HG02642 (cell line): ENCODE data around the gene SSPN.
A peak's percentile ranks its signal among the peaks of the same experiment; 100 is the strongest.

ENCODE experiments used
- ATAC-seq: cut with Tn5 transposase; IDR thresholded peaks from one replicate; pipeline ENCODE4 v1.9.1; 2021; ENCODE audit warnings: mild to moderate bottlenecking; ENCODE audit not compliant: unreplicated experiment, poor library complexity

Gene SSPN

DNA sequence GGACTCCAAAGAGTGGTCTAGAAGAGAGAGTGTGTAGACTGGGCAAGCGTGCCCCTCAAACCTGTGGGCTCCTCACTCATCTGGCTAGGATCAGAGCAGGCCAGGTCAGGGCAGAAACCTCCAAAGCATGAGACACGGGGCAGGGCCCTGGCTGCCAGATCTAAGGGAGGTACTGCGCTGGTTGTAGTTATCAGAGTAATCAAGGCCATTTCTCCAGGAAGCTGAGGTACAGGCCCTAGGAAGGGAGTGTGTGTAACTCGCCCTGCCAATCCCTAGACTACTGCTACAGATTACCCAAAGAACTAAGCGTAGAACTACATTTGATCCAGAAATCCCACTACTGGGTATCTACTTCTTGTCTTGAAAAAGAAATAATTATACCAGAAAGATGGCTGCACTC is 84.5 kb downstream of the SSPN start:
- ATAC-seq, result no peak

GRCh38 chr12:26280869-26281268 is 85.5 kb downstream of the SSPN start:
- no peak for ATAC-seq

GRCh38 chr12:26281320-26281719 is 85.9 kb downstream of the SSPN start:
- ATAC-seq, result no peak

DNA sequence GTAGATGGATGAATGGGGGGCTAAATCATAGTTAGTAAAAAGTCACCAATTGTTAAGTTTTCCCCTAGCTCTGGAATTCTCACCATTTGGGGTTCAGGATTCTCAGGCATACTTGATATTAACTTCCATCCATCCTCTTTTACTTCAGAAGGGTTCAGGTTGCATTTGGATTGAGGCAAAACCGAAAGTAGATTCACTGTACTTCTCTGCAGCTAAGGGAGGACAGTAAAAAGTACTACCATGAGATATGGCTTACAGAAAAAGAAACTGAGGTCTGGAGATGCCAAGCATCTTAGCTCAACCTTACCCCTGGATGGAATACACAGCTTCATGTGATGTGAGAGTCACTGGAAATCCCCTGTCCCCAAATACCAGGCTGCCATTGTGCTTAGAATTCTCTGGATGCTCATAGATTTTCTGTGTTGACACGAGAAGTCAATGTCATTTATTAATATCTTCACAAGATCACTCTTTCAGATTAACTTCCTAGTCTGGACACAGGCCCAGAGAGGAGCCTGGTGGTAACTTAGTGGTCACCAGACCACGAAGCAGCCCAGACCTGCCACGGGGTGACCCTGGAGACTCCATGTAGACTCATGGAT is 87.1 kb downstream of the SSPN start:
- ATAC-seq, result no peak

GRCh38 chr12:26283046-26283445 is 87.7 kb downstream of the SSPN start:
- no peak for ATAC-seq

DNA sequence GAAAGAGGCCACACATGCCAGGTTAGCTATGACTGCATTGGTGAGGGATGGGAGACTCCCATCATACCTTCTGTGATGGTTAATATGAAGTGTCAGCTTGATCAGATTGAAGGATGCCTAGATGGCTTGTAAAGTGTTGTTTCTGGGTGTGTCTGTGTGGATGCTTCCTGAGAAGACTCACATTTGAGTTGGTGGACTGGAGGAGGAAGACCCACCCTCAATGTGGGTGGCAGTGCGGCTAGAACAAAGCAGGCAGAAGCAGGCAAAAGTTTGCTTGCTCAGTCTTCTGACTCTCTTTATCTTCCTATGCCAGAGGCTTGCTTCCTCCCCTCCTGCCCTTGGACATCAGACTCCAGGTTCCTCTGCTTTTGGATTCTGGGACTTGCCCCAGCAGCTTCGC is 88.2 kb downstream of the SSPN start:
- no peak for ATAC-seq

DNA sequence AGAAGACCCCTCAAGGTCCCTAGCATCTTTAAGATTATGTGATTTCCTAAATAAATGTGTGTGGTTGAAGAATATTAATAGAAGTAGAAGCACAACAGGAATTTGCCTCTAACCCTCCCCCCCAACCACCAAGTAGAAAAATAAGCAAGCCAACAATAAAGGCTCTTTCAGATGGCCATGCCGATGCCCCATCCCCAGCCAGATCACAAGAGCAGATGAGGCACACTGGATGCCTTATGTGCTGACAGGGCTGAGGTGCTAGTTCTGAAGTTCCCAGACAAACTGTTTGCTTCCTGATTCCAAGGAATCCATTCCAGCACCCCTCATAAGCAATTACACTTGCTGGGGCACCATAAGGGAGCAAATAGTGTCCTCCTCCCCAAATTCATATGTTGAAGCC is 90.0 kb downstream of the SSPN start:
- no peak for ATAC-seq

DNA sequence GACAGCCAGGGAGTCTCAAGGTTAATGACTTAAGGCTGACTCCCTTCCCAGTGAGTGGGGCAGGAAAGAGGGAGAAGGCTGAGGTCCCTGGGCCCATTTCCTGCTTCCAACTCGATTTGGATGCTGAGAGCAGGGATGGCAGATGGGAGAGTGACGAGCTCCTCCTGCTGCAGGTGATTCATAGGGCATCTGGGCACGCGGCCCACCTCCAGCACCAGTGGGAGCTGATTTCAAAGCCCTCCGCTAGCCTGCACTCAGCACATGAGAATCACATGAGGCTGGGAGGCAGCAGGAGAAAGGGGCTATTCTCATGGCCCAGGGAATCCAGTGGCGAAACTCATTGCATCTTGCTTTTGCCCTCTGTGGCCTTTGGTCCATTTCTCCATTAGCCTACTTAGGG is 90.8 kb downstream of the SSPN start:
- ATAC-seq, result no peak

DNA sequence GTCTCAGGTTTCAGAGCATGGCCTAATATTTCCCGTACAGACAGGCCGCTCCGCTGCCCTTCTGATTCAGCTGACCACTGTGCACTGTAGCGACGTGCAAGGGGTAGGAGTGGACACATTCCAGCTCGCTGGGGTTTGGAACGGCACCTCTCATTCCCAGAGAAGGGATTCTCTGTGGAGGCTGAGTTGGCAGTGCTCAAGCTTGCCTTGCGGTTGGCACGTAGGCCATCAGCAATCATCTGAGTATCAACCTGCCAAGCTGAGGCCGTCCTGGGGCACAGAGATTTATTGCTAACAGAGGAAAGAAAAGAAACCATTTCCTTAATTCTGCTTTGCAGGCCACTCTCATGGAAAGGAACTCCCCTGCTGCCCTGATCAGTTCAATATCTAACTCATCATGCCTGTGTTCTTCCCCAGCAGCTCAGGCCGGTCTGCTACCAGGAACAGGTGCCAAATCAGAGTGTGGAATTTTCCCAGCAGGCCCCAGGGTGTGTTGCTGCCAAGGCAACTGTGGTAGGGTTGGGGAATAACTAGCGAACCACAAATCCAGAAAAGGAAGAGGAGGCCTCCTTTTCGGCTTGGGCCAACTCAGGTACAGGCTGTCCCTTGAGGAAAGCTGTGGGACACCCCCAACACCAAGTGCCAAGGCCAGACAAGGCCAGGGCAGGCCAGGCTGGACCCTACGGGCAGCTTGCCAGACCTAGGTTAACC is 92.5 kb downstream of the SSPN start:
- ATAC-seq, result no peak

DNA sequence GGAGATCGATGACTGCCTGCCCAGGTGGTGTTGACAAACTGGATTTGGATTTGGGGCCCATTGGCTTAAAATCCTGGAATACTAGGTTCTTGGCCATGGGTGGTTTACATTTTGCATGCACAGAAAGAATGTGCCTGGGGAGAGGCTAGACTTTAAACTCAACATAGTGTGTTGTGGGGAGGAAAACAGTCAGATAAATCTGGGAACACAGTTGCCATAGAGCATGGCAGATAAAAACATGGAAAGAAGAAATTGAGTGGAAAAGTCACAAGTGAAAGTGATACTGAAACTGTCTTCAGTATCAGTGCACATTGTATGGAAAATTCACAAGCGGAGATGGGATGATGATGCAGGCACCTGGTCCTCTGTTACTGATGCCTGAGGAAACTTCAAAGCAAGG is 95.2 kb downstream of the SSPN start:
- no peak for ATAC-seq

- no peak for ATAC-seq
Measured at GRCh38 chr12:26292596-26292995, 97.2 kb downstream of the SSPN start.

DNA sequence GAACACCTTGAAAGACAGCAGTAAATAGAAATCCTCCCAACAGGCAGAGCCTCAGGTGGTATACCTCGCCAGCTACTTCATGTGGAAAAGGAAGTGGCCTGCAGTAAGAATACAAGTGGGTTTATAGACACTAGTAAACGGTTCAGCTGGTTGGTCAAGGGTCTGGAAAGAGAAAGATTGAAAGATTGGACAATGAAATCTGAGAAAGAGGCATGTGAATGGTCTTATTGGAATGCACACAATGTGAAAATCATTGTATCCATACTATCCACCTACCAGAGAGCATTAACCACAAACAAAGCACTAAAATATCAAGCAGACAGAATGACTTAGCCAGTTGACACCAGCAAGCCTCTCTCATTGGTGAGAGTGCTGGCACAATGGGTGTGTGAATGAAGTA is 98.2 kb downstream of the SSPN start:
- ATAC-seq, result no peak

GRCh38 chr12:26295001-26295400 is 99.6 kb downstream of the SSPN start:
- no peak for ATAC-seq

DNA sequence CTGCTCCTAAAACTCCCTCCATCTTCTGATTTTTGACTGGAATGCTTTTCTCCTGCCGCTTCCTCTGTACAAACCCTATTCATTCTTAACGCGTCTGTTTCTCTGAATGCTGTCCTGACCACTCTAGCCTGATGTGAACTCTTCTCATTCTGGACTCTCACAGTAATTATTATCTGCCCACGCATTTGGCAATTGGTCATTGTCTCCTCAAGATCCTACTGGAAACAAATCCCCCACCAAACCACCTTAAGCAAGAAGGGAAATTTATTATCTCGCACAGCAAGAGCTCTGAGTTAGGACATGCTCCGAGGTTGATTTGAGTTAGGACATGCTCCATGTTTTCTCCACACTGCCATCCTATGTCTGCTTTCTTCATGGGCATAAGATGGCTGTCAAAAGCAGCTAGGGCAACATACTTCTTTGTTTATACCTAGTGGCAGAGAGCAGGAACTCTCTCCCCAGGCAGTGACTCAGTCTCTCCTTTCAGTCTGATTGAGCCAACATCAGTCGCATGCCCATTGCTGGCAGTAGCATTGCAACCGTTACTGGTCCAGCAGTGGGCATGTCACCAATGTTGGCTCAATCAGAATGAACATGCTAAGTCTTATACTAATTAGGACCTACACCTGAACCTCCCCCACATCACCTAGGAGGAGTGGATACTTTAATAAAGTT is 102.2 kb downstream of the SSPN start:
- no peak for ATAC-seq

GRCh38 chr12:26298785-26299621 is 103.6 kb downstream of the SSPN start:
- peak; percentile 98 for ATAC-seq

DNA sequence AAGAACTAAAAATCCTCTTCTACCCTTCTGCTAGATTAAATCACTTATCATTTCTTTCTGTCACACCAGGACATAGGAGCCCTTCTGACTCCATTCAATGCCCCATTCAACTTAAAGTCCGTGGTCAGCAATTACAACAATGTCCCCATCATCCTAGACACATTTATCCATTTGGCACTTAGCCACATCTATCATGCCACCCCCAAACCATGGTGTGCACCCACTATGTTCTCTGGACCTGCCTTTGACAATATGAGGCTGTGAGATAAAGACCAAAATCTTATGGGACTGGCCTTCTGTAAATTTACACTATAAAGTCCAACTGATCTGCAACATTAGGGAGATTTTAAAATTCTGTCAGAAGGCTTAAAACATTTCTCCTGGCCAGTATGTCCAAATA is 104.4 kb downstream of the SSPN start:
- ATAC-seq, result no peak
